NCI-H1417 (cell line): ENCODE measurements around the gene MARK3.
"Not testable (repeated sequence)": the region's sequence is repeated elsewhere in the genome, so short reads cannot be mapped to it uniquely, and the experiment has no call there.

Source experiments
- DNase-seq, 3 experiments: peaks; one replicate each; lab custom pipeline; 2025; lab: John Stamatoyannopoulos, UW

MARK3 gene

DNA sequence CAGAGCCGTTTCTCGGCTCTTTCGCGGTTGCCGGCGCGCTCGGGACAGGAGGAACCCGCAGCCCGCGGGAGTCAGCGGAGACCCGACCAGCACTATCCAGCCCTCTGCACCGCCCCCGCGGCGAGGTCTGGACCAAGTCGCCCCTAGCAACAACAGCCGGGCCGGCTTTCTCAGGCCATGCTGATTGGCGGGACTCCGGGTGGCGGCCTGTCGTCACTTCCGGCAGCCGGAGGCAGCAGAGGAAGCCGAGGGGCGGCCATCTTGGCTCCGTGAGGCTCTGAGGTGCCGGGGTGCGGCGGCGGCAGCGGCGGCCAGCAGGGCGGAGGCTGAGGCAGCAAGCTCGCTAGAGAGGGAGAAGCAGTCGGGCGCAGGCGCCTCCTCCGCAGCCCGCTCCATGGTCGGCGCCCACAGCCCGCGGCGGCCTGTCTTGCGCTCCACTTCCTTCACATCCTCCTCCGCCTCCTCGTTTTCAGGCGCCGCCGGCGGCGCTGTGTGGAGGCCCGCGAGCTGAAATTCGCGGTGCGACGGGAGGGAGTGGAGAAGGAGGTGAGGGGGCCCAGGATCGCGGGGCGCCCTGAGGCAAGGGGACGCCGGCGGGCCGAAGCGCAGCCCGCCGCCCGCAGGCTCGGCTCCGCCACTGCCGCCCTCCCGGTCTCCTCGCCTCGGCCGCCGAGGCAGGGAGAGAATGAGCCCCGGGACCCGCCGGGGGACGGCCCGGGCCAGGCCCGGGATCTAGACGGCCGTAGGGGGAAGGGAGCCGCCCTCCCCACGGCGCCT lies at the start of gene MARK3:
Gene MARK3, plus strand, starts transcription at position 264 of the 777 bp plus-strand sequence. CDS start 615 bp downstream, outside the sequence.
- DNase-seq, result peak; percentile 98

DNA sequence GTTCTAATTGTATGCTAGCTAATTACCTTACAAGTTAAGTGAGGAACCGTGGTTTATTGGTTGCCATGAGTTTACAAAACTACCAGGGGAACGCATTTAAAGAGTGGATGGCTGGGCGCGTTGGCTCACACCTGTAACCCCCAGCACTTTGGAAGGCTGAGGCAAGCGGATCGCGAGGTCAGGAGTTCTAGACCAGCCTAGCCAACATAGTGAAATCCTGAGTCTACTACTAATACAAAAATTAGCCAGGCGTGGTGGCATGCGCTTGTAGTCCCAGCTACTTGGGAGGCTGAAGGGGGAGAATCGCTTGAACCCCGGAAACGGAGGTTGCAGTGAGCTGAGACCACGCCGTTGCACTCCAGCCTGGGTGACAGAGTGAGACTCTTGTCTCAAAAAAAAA lies 49.0 kb upstream of the MARK3 start:
- no peak for DNase-seq

DNA sequence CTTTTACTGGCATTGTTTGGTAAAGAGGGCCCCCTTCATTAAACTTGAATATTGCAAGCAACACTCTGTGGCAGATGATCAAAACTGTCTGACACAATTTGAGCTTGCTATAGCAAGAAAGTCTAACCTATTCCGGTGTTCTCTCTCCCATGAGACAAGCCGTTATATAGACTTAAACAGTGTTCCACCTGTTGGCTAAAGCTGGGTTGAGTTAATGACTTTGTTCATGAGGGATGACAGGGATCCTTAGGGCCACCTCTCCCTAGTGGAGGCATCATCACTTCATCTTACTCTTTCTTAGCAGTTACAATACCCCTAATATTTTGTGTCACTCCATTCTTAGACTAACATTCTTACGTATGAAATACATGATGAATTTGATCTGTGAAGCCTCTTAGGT lies 47.4 kb upstream of the MARK3 start:
- no peak for DNase-seq

DNA sequence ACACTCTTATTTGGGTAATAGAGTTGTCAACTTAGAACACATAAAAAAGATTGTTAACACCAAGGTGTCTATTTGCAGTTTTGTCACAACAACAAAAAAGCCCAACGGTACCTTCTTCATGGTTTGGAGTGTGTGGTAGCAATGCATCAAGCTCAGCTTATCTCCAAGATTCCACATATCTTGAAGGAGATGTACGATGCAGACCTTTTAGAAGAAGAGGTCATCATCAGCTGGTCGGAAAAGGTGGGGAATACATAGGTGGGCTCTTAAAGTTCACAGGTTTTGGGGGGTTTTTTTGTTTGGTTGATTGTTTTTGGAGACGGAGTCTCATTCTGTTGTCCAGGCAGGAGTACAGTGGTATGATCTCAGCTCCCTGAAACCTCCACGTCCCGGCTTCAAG lies 45.7 kb upstream of the MARK3 start:
- DNase-seq, result no peak

DNA sequence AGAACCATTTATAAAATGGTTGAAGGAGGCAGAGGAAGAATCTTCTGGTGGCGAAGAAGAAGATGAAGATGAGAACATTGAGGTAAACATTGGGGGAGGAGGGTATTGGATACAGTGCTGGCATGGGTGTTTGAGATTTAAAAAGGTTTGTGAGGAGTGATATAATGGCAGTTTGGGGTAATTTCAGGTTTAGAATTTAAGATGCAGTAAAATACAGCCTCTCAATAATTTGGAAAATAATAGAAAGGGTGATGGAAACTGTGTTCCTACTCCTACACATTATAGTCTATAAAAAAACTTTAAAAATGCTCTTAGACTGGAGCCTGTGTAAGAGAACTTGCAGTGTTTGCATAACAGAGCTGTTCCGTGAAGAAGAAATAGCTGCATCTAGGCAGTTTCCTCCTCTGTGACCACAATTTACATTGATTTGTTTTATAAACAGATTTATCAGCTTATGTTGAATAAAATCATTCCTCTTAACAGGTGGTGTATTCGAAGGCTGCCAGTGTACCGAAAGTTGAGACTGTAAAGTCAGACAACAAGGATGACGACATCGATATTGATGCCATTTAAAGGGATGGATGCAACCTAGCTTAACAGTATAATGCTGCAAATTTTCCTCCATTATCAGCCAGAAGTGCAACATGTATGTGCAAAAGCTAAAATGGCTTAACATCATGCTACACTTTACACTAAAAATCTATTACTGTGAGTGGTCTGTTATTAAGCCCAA lies 44.6 kb upstream of the MARK3 start:
- DNase-seq, result no peak

DNA sequence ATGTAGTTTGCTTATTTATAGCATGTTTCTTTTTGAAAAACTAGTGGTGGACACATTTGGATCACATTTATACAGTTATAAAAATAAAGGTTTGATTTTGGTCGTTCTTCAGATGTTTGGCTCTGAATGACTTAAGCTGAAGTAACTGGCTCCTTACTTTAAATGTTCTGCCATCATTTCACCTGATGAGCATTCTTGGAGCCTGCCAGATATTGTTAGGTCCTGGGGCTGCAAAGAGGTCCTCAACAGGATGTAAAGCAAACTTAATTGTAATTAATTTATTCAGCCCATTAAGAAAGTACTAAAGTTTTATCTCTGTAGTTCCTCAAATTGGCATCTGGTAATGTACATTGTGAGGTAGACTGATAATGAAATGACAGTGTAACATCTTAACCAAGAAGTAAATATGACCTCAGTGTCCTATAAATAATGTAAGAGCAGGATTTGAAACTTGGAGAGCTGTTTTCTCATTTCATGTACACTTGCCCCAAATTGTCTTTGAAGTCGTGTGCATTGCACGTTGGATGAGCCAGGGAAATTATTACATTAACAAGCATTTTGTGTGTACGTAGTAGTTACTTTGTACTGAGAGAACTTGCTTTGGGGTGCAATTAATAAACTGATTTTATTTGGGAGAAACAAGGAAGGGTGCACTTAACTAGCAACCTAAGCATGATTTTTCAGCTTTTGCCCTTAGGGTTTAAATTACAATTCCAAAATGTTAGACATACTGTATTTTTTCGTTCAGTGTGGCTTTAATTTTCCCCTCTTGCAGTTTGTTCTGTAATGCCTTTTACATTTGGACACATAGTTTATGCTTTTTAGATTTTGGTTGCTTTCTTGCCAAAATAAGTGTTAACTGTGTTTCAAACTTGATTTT lies 43.7 kb upstream of the MARK3 start:
- no peak for DNase-seq

DNA sequence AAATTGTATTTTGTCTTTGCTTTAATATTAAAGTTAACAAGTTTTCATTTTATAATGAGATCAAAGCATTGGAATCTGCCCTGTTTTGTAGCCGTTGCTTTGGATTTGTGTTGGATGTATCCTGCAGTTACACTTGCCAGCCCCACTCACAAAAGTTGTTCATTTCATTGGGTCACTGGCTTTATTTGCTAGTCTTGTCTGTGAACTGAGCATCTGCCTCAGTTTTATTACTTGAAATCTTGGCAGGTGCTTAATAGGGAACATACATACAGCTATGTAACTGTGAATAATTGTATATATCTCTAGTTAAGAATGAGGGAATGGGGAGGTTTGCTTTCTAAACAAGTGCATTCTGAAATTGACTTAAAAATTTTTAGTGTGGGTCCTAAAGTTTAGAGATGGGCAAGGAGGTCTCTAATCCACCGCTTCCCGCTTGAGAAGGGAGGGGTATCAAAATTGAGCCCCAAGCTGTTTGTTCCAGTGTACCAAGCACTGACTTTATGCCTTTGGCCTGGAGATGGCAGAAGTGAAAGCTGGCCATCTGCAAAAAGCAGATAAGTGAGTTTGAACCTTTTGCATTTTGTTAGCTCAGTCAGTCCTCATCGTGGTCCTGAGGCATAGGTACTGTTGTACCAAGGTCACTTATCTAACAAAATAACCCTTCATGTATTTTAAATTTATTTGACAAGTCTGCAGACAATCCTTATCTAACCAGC lies 41.9 kb upstream of the MARK3 start:
- no peak for DNase-seq

DNA sequence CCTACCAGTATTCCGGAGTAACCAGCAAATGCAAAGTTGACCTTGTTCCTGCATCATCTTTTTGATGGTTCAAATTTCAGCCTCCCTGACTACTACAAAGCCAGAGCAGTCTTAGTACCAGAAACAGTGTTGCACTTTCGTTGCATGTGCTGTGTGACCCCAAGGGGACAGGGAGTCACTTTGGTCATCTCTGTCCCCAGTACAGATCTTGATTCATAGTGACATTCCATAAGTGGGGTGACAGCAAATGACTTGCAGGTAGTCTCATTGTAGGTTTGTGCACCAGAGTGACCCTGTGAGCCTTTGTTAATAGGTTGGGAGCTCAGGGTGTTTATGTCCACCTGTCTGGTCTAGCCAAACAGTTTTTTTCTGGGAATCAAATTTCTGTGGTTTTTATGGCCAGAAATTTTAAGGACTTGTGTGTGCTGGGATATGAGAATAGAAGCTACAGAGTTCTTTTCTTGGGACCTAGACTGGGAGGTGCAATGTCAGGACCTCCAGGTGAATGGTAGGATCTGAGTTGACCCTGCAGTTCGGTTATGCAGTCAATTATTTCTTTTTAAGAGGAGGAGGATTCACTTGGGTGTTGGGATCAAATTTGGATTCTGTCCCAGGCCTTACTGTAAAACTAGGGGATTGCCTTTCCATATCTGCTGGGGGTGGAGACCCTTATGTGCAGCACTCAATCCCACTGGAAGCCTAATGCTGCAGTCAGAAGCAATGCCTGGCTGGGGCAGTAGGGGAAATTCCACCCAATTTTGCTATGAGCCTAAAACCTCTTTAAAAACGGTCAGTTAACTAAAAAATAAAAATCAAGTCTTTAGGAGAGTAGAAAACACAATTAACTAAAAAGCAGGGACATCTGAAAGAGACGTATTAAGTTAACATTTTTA lies 41.1 kb upstream of the MARK3 start:
- DNase-seq, result no peak

DNA sequence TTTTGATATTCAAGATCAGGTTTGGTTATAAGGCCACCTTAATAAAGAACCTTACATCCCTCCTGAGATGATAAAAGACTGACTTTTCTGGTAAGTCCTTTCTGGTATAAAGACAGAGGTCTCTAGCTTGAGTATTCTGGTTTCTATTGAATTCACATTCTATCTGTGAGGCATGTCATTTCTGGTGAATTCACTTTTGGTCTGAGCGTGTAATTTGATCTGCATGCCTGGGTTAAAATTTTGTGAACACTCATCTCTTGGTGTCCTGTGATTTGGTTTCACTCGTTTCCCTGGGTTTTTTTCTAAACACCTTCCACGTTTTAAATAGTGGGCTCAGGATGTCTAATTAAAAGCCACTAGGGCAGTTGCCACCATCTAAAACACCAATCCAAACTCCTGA lies 38.9 kb upstream of the MARK3 start:
- DNase-seq, result no peak

DNA sequence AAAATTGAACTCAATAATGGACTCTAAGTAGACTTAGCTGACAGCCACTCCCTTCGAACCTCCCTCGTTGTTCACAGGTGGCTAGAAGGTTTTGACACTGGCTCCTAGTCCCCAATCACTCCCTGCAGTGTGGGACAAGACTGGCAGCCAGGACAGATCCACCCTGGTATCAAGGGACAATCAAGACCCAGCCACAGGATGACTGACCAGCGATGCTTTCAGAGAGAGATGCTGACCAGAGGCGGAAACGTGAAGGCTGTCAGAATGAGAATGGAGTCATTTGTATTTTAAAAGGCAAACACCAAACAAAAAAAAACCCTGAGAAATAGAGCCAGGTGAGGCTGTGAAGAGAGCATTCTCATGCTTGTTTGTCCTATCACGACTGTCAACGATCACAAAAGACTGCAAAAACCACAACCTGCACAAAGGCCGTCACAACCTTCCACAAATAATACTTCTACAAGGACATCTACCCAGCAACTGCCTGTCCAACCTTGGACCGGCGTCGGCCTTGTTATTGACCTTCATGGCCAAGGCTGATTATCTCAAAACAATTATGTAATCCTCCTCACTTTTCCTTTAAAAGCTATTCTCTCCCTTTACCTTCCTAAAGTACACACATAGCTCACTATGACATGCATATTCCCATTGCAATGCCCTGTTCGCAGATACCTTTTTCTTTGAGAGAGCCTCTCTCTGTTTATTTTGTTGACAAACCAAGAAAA lies 38.0 kb upstream of the MARK3 start:
- no peak for DNase-seq

DNA sequence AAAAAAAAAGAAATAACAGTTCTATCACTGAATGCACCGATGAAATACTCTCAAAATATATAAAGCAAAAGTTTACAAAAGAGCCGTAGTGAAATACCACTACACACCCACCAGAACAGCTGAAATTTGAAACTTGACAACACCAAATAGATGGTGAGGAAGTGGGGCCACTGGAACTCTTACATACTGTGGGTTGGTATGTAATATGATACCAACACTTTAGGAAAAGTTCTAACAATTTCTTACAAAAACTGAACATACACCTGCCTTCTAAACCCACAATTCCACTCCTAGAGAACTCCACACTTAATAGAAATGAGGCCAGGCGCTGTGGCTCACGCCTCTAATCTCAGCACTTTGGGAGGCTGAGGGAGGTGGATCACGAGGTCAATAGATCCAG lies 37.1 kb upstream of the MARK3 start:
- no peak for DNase-seq

DNA sequence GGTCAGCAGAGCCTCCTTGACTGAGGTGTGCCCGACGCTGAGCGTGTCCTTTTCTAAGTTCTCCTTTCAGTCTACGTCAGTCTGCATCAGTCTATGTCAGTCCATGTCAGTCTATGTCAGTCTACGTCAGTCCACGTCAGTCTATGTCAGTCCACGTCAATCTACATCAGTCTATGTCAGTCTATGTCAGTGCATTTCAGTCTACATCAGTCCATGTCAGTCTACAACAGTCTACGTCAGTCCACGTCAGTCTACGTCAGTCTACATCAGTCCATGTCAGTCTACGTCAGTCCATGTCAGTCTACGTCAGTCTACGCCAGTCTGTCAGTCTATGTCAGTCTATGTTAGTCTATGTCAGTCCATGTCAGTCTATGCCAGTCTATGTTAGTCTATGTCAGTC lies 35.2 kb upstream of the MARK3 start:
- no peak for DNase-seq

DNA sequence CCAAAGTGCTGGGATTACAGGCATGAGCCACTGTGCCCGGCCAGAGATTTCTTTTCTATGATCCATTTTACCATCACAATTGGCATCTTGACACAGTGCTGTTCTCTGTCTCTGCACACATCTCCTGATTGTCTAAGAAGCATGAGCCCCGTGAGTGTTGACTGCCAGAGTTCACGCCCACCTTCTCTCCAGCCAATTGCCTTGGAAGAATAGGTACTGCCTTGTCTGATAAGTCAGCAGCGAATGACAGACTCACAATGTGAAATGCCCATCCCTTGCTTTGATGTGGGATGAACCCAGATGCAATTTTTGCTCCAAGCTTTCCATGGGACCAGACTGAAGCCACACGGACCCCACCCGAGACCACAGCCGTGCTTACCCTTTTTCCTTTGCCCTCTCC lies 31.9 kb upstream of the MARK3 start:
- no peak for DNase-seq

DNA sequence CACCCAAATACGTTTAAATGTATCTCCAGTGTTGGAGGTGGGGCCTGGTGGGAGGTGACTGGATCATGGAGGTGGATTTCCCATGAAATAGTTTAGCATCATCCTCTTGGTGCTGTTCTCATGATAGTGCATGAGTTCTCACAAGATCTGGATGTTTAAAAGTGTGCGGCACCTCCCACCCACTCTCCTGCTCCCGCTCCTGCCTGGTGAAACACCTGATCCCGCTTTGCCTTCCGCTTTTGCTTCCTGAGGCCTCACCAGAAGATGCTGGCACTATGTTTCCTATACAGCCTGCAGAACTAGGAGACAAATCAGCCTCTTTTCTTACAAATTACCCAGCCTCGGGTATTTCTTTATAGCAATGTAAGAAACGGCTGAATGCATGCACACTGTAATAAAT lies 31.1 kb upstream of the MARK3 start:
- no peak for DNase-seq

DNA sequence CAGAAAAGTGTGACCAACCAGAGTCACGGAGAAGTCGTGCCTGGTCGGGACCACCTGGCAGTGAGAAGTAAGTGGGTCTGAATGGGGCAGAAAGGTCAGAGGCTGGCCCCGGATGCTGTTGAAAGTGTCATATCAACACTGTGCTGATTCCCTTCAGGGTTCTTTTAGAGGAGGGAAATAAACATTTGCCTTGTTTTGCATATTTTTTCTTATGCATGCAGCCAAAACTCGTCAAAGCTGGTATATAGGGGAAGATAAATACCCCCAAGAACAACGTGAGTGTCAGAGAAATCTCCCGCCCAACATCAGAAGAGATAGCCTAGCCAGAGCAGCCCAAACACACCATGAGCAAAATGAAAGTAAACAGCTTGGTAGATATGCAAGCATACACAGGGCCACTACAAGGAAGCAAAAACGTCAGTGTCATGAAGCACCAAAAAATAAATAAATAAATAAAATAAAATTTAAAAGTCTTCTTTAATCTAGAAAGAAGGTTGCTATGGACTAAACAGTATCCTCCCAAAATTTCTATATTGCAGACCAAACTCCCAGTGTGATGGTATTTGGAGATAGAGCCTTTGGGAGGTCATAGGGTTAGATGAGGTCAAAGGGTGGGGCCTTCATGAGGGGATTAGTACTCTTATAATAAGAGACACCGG lies 29.1 kb upstream of the MARK3 start:
- no peak for DNase-seq

DNA sequence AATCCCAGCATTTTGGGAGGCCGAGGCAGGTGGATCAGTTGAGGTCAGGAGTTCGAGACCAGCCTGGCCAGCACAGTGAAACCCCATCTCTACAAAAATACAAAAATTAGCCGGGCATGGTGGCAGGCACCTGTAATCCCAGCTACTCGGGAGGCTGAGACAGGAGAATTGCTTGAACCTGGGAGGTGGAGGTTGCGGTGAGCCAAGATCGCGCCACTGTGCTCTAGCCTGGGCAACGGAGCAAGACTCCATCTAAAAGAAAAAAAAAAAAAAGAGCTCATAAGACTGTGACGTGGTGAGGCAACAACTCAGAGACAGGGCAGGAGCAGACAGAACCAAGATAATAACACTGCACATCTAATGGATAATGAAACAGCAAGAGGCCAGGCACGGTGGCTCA lies 27.7 kb upstream of the MARK3 start:
- DNase-seq, result not testable (repeated sequence)

DNA sequence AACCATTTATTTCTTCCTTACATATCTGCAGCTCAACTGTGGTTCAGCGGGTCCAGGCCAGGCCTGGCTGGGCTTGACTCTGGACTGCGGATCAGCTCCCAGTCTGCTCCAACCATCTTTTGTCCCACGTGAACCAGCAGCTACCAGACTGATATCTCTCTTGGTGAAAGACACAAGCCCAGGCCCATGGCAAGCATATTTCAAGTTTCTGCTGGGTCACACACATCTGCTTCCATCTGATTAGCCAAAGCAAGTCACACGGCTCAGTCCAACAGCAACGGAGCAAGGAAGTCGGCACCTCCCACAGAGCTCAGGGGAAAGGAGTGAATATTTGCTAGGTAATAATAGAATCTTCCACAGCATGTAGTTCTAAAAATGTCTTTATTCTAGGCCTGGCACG lies 24.7 kb upstream of the MARK3 start:
- no peak for DNase-seq

DNA sequence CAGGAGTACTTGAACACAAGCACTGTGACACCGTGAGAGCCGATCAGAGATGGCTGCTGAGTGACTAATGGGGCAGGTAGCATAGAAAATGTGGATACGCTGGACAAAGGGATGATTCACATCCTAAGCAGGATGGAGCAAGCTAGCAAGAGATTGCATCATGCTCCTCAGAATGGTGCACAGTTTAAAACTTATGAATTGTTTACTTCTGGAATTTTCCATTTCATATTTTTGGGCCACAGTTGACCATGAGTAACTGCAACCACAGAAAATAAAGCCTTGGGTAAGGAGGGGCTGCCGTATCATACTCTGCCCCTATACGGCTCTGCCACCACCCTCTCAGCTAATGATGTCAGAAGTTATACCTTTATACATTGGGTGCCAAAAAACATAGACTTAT lies 23.3 kb upstream of the MARK3 start:
- no peak for DNase-seq

DNA sequence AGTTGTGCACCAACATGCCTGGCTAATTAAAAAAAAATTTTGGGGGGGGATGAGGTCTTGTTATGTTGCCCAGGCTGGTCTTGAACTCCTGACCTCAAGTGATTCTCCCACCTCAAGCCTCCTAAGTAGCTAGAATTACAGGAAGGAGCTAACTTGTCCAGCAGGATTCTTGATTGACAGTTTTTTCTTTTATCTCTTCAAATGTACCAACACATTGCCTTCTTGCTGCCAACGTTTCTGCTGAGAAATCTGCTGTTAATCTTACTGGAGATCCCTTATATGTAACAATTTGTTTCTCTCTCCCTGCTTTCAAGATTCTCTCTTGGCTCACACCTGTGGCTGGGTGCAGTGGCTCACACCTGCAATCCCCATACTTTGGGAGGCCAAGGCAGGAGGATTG lies 22.4 kb upstream of the MARK3 start:
- no peak for DNase-seq

DNA sequence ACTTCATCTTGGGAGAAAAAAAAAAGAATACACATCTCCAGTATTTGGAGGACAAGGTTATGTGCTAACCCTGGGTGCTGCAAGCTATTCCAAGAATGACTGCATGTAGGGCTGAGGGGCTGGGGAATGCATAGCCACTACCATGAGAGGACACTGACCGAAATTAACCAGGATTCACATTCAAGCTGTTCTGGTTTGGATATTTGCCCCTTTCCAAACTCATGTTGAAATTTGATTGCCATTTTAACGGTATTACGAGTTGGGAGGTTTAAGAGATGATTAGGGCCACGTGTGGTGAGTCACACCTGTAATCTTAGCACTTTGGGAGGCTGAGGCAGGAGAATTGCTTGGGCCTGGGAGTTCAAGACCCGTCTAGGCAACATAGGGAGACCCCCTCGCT lies 18.5 kb upstream of the MARK3 start:
- DNase-seq, result no peak
